HEK293T (cell line): ENCODE results near the gene ARHGEF25.

Experiments used
- BHLHE40 ChIP-seq: fragments of 450-650 bp; IDR thresholded peaks from 2 replicates; pipeline ENCODE4 v1.6.1; 2016; ENCODE audit warnings: mild to moderate bottlenecking, moderate library complexity, borderline replicate concordance
- ELF4 ChIP-seq: fragments of 450-650 bp; IDR thresholded peaks from 2 replicates; pipeline ENCODE4 v1.6.1; 2017; ENCODE audit warnings: antibody characterized with exemption
- FOXA1 ChIP-seq: fragments of 450-650 bp; IDR thresholded peaks from 2 replicates; pipeline ENCODE4 v1.6.1; 2016; ENCODE audit warnings: mild to moderate bottlenecking
- SUZ12 ChIP-seq: fragments of 450-650 bp; IDR thresholded peaks from 2 replicates; pipeline ENCODE4 v1.6.1; 2016; ENCODE audit warnings: mild to moderate bottlenecking

GRCh38 chr12:57606821-57607220, 4.4 kb upstream of the ARHGEF25 start:
- TF ChIP-seq SUZ12 (no peak), FOXA1 (no peak), BHLHE40 (no peak), ELF4 (no peak)
